ENCODE measurements around the gene STAT5B.

GRCh38 chr17:42311240-42312034 lies 35.2 kb upstream of the STAT5B start:
- no peak; the same call in 1 of the 2 replicates for TF ChIP-seq POLR2AphosphoS5 (IDR thresholded peaks at IDR 0.05; ENCODE audit: low read depth, low read length)
- no peak for TF ChIP-seq REST (IDR thresholded peaks at IDR 0.05; ENCODE audit: insufficient read depth in 1 of 2, low read depth in 2 of 2, low read length in 2 of 2)
- TF ChIP-seq TAF1 (IDR thresholded peaks at IDR 0.05; ENCODE audit: borderline replicate concordance, insufficient read depth, low read length), result no peak
- no peak for TF ChIP-seq SIN3A (IDR thresholded peaks at IDR 0.05; ENCODE audit: borderline replicate concordance, insufficient read depth, low read length)
